ENCODE results near the gene KRT72.

DNA sequence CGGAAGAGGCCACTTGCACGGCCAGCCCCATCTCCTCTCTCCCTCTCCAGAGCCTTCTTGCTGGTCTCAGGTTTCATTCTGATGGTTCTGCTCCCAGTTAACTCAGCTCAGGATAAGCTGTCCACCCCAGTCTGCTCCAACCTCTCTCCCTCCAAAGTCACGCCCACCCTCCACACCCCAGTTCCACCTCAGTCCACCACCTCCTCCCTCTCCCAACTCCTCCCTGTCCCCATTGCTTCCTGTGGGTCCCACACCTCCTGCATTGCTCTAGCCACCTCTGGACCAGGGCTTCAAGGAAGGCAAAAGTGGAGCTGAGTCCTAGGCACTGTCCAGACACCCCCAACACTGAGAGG lies 61.5 kb downstream of the KRT72 start:
- TF ChIP-seq YY1 (IDR thresholded peaks at IDR 0.05; ENCODE audit: extremely low read depth, insufficient replicate concordance, low read depth, low read length): no peak
- TF ChIP-seq, protein P1, sequence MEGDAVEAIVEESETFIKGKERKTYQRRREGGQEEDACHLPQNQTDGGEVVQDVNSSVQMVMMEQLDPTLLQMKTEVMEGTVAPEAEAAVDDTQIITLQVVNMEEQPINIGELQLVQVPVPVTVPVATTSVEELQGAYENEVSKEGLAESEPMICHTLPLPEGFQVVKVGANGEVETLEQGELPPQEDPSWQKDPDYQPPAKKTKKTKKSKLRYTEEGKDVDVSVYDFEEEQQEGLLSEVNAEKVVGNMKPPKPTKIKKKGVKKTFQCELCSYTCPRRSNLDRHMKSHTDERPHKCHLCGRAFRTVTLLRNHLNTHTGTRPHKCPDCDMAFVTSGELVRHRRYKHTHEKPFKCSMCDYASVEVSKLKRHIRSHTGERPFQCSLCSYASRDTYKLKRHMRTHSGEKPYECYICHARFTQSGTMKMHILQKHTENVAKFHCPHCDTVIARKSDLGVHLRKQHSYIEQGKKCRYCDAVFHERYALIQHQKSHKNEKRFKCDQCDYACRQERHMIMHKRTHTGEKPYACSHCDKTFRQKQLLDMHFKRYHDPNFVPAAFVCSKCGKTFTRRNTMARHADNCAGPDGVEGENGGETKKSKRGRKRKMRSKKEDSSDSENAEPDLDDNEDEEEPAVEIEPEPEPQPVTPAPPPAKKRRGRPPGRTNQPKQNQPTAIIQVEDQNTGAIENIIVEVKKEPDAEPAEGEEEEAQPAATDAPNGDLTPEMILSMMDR (IDR thresholded peaks at IDR 0.05 in 2 of 3, conservative IDR thresholded peaks at IDR 0.05 in 1 of 3; ENCODE audit: borderline replicate concordance in 1 of 3, insufficient read depth in 1 of 3, low read depth in 2 of 3, low read length in 2 of 3): no peak

Data from HCT116 (cell line).